HL-60/S4 (cell line): ENCODE data around the gene ST6GALNAC4.

Source experiments
- in situ Hi-C: fragments of 300-500 bp; cut with MboI; formaldehyde crosslinking; loops from 2 replicates; pipeline ENCODE4 v1.14.3; 2022; ENCODE audit warnings: low sequenced_read_pairs

Gene ST6GALNAC4

DNA sequence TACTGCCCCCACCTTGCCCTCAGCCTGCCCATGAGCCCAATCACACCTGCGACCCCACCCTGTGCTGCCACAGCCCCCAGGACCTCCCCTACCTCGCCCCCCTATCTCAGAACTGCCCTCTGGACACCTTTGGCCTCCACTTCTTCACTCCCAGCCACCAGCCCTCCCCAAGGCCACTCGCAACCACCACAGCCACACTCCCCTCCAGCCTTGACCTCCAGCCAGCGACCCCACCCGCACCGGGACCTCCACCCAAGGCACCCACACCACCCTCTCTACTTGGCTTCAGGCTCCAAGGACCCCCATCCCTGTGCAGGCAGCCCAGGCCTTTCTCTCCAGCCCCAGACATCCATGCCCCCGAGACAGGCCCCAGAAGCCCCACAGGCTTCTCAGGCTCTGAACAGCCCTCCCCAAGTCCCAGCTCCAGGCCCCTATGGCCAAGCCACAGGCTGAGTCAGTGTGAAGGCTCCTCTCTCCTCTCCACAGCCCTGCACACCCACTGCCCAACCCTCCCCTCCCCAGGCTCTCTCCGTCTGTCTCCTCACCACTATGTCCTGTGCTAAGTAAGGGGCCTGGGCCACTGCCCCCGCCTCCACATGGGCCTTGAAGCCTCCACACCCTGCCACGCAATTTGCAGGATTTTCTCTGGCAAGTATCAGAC lies 41.4 kb downstream of the ST6GALNAC4 start:
- in situ Hi-C loops: loop anchor here (10.0 kb wide), 1 partner anchor 141 kb away; the partner anchor contains the start of gene TOR2A

GRCh38 chr9:127874301-127875221 lies 42.3 kb downstream of the ST6GALNAC4 start:
- in situ Hi-C loops: loop anchor here (10.0 kb wide), 1 partner anchor 140 kb away; the partner anchor contains the start of gene TOR2A

GRCh38 chr9:127873886-127874285 lies 43.0 kb downstream of the ST6GALNAC4 start:
- in situ Hi-C loops: loop anchor here (10.0 kb wide), 1 partner anchor 139 kb away; the partner anchor contains the start of gene TOR2A

GRCh38 chr9:127873223-127873691 lies 43.6 kb downstream of the ST6GALNAC4 start:
- in situ Hi-C loops: loop anchor here (10.0 kb wide), 1 partner anchor 138 kb away; the partner anchor contains the start of gene TOR2A

DNA sequence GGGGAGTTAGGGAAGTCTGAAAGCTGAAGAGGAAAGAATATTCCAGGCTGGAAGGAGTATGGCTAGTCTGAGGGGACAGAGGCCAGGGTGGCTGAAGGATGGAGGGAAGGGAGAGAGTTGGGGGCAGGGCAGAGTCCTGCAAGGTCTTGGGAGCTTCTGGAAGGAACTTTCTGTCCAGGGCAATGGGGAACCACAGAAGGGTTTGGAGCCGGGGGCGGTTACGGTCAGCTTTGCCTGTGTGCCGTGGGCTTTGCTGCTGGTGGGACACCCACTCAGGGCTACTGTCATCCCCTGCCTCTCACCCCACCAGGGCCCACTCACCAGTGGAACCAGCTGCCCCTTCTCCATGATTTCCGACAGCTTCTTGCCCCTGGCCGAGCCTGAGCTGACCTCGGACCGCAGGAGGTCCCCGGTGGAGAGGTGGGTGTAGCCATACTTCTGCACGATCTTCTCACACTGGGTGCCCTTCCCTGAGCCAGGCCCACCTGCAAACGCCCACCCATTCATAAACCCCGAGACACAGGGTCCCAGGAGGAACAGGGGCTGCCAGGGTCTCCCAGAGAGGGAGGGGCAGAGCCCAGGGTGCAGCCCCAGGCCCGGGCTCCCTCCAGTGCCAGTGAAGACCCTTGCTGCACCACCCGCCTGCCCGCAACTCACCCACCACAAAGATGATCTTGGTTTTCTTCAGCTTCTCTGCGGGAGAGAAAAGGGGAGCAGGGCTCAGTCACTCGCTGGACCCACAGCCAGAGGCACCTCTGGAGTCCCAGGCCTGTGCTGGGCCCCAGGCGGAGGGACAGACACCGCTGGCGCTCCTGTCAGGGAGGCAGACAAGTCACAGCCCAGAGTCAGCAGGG lies 44.2 kb downstream of the ST6GALNAC4 start:
- in situ Hi-C loops: loop anchor here (10.0 kb wide), 1 partner anchor 138 kb away; the partner anchor contains the start of gene TOR2A

DNA sequence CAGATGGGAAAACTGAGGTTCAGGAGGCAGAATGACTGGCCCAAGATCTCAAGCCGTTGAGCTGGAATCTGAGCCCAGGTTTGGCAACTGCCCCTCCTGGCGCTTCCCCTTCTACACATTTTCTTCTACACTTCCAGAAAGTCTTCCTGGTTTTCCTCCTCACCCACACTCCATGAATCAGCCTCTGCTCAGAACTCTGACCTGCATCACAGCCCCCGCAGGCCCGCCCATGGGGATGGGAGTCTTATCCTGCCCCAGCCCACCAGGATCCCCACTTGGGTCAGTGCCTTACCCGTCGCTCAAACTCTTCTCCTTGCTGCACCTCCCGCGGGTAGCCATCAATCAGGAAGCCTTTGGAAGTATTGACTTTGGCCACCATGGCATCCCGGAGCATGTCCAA lies 45.3 kb downstream of the ST6GALNAC4 start:
- in situ Hi-C loops: loop anchor here (10.0 kb wide), 1 partner anchor 137 kb away; the partner anchor contains the start of gene TOR2A

GRCh38 chr9:127870887-127871286 lies 46.0 kb downstream of the ST6GALNAC4 start:
- in situ Hi-C loops: loop anchor here (10.0 kb wide), 1 partner anchor 136 kb away; the partner anchor contains the start of gene TOR2A

DNA sequence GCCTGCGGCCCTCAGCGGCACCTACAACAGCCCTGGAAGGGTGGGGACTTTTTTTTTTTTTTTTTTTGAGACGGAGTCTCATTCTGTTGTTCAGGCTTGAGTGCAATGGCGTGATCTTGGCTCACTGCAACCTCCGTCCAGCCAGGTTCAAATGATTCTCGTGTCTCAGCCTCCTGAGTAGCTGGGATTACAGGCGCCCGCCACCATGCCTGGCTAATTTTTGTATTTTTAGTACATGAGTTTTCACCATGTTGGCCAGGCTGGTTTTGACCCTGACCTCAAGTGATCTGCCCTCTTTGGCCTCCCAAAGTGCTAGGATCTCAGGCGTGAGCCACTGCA lies 46.7 kb downstream of the ST6GALNAC4 start:
- in situ Hi-C loops: loop anchor here (10.0 kb wide), 1 partner anchor 135 kb away; the partner anchor contains the start of gene TOR2A

GRCh38 chr9:127869310-127870152 lies 47.3 kb downstream of the ST6GALNAC4 start:
- in situ Hi-C loops: loop anchor here (10.0 kb wide), 2 partner anchors 135 to 275 kb away; partner anchors contain the start of gene TOR2A

GRCh38 chr9:127868278-127868902 lies 48.5 kb downstream of the ST6GALNAC4 start:
- in situ Hi-C loops: loop anchor here (10.0 kb wide), 1 partner anchor 274 kb away; no protein-coding TSS in a partner anchor

DNA sequence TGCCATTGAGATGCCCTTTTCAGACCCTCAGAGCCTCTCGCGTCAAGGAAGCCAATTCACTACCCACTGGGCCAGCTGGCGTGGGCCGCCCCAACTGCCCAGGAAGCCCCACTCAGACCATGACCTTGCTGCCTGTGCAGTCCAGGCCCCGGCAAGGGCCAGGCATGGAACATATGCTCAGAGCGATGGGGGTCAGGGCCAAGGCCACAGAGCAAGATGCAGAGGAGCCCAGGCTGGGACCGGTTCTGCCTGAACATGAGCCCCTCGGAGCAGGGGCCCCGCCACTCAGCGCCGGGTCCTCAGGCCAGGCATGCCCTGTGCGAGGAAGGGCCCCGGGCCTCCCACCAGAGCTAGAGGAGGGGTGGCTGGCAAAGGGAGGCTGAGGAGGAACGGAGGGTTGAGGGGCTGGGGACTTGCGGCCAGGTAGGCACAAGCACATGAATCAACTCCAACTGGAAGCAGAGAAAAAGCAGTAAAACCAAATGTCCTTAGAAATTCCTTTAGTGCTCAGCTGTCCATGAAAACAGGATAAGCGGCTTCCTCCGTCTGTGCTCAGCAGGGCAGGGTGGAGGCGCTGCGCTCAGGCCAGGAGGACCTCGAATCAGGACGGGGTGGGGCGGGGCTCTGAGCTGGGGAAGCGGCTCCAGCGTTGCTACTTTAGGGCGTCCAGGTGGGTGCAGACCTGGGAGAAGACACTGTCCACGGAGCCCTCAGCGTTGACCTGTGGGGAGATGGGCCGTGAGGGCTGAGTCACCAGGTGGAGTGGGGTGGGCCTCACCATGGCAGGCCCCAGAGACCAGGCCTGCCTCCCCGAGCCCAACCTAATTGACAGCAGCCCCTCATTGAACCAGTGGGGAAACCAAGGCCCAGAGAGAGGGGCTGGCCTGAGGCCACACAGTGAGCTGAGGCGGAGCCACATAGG lies 49.2 kb downstream of the ST6GALNAC4 start:
- in situ Hi-C loops: loop anchor here (10.0 kb wide), 1 partner anchor 273 kb away; no protein-coding TSS in a partner anchor

DNA sequence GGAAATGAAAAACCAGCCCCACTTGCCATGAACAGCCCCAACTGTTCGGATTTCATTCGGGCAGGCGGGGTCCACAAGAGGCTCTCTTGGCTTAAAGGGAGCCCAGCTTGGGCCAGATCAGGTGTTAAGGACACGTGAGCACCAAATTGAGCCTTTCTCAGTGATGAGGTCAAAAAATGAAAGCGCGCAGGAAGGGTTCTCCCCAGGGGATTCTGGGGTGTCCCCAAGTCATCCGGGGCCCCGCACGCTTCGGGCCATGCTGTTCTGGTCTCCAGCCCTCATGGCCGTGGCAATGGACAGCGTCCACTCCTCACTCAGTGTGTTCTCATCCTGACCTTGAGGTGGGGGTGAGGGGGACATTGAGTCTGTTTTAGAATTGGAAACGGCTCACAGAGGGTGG lies 50.3 kb downstream of the ST6GALNAC4 start:
- in situ Hi-C loops: loop anchor here (10.0 kb wide), 1 partner anchor 272 kb away; no protein-coding TSS in a partner anchor

GRCh38 chr9:127865645-127866464 lies 51.0 kb downstream of the ST6GALNAC4 start:
- in situ Hi-C loops: loop anchor here (10.0 kb wide), 1 partner anchor 271 kb away; no protein-coding TSS in a partner anchor

DNA sequence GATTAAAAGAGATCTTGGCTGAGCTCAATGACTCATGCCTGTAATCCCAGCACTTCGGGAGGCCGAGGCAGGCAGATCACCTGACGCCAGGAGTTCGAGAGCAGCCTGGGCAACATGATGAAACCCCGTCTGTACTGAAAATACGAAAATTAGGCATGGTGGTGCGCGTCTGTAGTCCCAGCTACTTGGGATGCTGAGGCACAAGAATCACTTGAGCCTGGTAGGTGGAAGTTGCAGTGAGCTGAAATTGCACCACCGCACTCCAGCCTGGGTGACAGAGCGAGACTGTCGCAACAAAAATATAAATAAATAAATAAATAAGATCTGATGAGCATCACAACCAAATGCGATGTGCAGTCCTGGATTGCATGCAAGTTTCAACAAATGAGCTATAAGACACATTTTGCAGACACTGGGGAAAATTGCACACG lies 53.6 kb downstream of the ST6GALNAC4 start:
- in situ Hi-C loops: loop anchor here (10.0 kb wide), 1 partner anchor 268 kb away; no protein-coding TSS in a partner anchor

GRCh38 chr9:127862075-127863011 lies 54.5 kb downstream of the ST6GALNAC4 start:
- in situ Hi-C loops: loop anchor here (10.0 kb wide), 1 partner anchor 268 kb away; no protein-coding TSS in a partner anchor
